IMR-90 (cell line): ENCODE data around the gene RSBN1L. TPM values are rescaled to one million over a fixed set of nuclear protein-coding genes. Genes with fewer than 3 reads are reported as not detected.

ENCODE experiments used
- ATAC-seq: fragments of 200-7000 bp; cut with Tn5 transposase; 2 replicates; pipeline ENCODE4 v1.9.1; 2020; ENCODE audit warnings: low read depth, mild to moderate bottlenecking, moderate library complexity
- BruUV-seq: library from RNA; stranded (reverse); fragments of 400-500 nt; replicated peaks from 2 replicates; lab custom pipeline; 2021; lab: Mats Ljungman, UMichigan
- CTCF ChIA-PET: fragments of 300-600 bp; formaldehyde crosslinking; extraction: SDS; loops from one replicate; lab custom pipeline; 2021; ENCODE audit warnings: antibody characterized with exemption; lab: Yijun Ruan, JAX
- POLR2A ChIA-PET: fragments of 300-600 bp; sonication (Branson Sonifier 250); formaldehyde crosslinking; loops from one replicate; lab custom pipeline; 2022; ENCODE audit warnings: antibody characterized with exemption; ENCODE audit not compliant: unreplicated experiment; lab: Charles Lee
- DNase-seq: peaks from one replicate; pipeline ENCODE4 v3.0.0; 2013
- H2AFZ ChIP-seq: replicated peaks from 2 replicates; pipeline ENCODE3; 2013; ENCODE audit warnings: low read length, mild to moderate bottlenecking; ENCODE audit not compliant: poor library complexity
- H2AK5ac ChIP-seq: 2 replicates; pipeline ENCODE4 v1.6.1; 2013; ENCODE audit warnings: low read depth, low read length, inconsistent platforms
- H2AK9ac ChIP-seq: replicated peaks from 2 replicates; pipeline ENCODE3; 2013; ENCODE audit warnings: mild to moderate bottlenecking, low read depth, low read length, moderate library complexity; ENCODE audit not compliant: poor library complexity
- H2BK120ac ChIP-seq: 2 replicates; pipeline ENCODE4 v1.6.1; 2013; ENCODE audit warnings: low read depth, low read length, inconsistent platforms
- H2BK15ac ChIP-seq: 3 replicates; pipeline ENCODE4 v1.6.1; 2013; ENCODE audit warnings: low read depth, low read length, inconsistent platforms
- H2BK20ac ChIP-seq: 2 replicates; pipeline ENCODE4 v1.6.1; 2013; ENCODE audit warnings: low read depth, mild to moderate bottlenecking, inconsistent platforms, low read length, moderate library complexity
- H2BK5ac ChIP-seq: 2 replicates; pipeline ENCODE4 v1.6.1; 2013; ENCODE audit warnings: mild to moderate bottlenecking, low read depth, low read length, inconsistent platforms; ENCODE audit not compliant: poor library complexity, severe bottlenecking
- H3K14ac ChIP-seq: replicated peaks from 2 replicates; pipeline ENCODE4 v1.6.1; 2013; ENCODE audit warnings: low read depth, low read length, inconsistent platforms
- H3K18ac ChIP-seq: 2 replicates; pipeline ENCODE4 v1.6.1; 2013; ENCODE audit warnings: low read depth, low read length, control low read depth
- H3K23ac ChIP-seq: 2 replicates; pipeline ENCODE4 v1.6.1; 2013; ENCODE audit warnings: low read depth, low read length, inconsistent platforms
- H3K27ac ChIP-seq: 2 replicates; pipeline ENCODE4 v1.5.1; 2013; ENCODE audit warnings: mild to moderate bottlenecking, control low read depth, low read length; ENCODE audit not compliant: insufficient read depth
- H3K27me3 ChIP-seq: 2 replicates; pipeline ENCODE4 v1.6.1; 2013; ENCODE audit warnings: low read length; ENCODE audit not compliant: control insufficient read depth, insufficient read depth
- H3K36me3 ChIP-seq: 2 replicates; pipeline ENCODE4 v1.6.1; 2013; ENCODE audit warnings: low read length, mixed read lengths; ENCODE audit not compliant: control insufficient read depth, insufficient read depth
- H3K4ac ChIP-seq: 2 replicates; pipeline ENCODE4 v1.6.1; 2013; ENCODE audit warnings: low read depth, low read length, inconsistent platforms
- H3K4me1 ChIP-seq: 2 replicates; pipeline ENCODE4 v1.6.1; 2013; ENCODE audit warnings: low read length, mixed read lengths; ENCODE audit not compliant: control insufficient read depth, insufficient read depth
- H3K4me2 ChIP-seq: 2 replicates; pipeline ENCODE4 v1.6.1; 2013; ENCODE audit warnings: low read depth, mild to moderate bottlenecking, control low read depth, low read length, moderate library complexity
- H3K4me3 ChIP-seq: 2 replicates; pipeline ENCODE4 v1.5.1; 2013; ENCODE audit warnings: low read depth, mild to moderate bottlenecking, control low read depth, low read length, moderate library complexity; ENCODE audit not compliant: insufficient read depth
- H3K56ac ChIP-seq: 2 replicates; pipeline ENCODE4 v1.6.1; 2013; ENCODE audit warnings: low read length, inconsistent platforms; ENCODE audit not compliant: insufficient read depth; ENCODE audit errors: extremely low read depth
- H3K79me1 ChIP-seq, 2 experiments: 2 replicates each; pipeline ENCODE4 v1.6.1; 2013; ENCODE audit warnings: low read length in 2 of 2, inconsistent platforms in 1 of 2, low read depth in 1 of 2
- H3K9ac ChIP-seq: 2 replicates; pipeline ENCODE4 v1.6.1; 2013; ENCODE audit warnings: low read depth, low read length, control low read depth
- H3K9me1 ChIP-seq: 2 replicates; pipeline ENCODE4 v1.6.1; 2013; ENCODE audit warnings: low read length, inconsistent platforms; ENCODE audit not compliant: insufficient read depth
- H3K9me3 ChIP-seq: 2 replicates; pipeline ENCODE4 v1.6.1; 2013; ENCODE audit warnings: low read length; ENCODE audit not compliant: control insufficient read depth, insufficient read depth
- H4K20me1 ChIP-seq: 2 replicates; pipeline ENCODE4 v1.6.1; 2013; ENCODE audit warnings: low read length, inconsistent platforms; ENCODE audit not compliant: insufficient read depth
- H4K5ac ChIP-seq: 2 replicates; pipeline ENCODE4 v1.6.1; 2013; ENCODE audit warnings: mild to moderate bottlenecking, low read depth, low read length, control low read depth
- H4K8ac ChIP-seq, 2 experiments: 2 replicates each; pipeline ENCODE4 v1.6.1; 2013; ENCODE audit warnings: low read depth in 2 of 2, low read length in 2 of 2, control low read depth in 1 of 2, inconsistent platforms in 1 of 2
- H4K91ac ChIP-seq: 2 replicates; pipeline ENCODE4 v1.6.1; 2013; ENCODE audit warnings: low read depth, low read length, inconsistent platforms; ENCODE audit not compliant: insufficient read depth
- BHLHE40 ChIP-seq: fragments of 150-350 bp; IDR thresholded peaks from 2 replicates; pipeline ENCODE4 v1.6.1; 2016; ENCODE audit warnings: mild to moderate bottlenecking, low read depth, low read length
- CEBPB ChIP-seq: IDR thresholded peaks from 2 replicates; pipeline ENCODE4 v1.6.1; 2012; ENCODE audit warnings: low read depth, low read length, improper control_type of control experiment
- CHD1 ChIP-seq: IDR thresholded peaks from 2 replicates; pipeline ENCODE4 v1.6.1; 2012; ENCODE audit warnings: low read depth, low read length, improper control_type of control experiment
- MAFK ChIP-seq: IDR thresholded peaks from 2 replicates; pipeline ENCODE4 v1.6.1; 2012; ENCODE audit warnings: low read depth, low read length, improper control_type of control experiment
- MAZ ChIP-seq: IDR thresholded peaks from 2 replicates; pipeline ENCODE4 v1.6.1; 2012; ENCODE audit warnings: low read depth, mild to moderate bottlenecking, low read length, improper control_type of control experiment, moderate library complexity, borderline replicate concordance
- RAD21 ChIP-seq: IDR thresholded peaks from 2 replicates; pipeline ENCODE4 v1.6.1; 2012; ENCODE audit warnings: low read length, improper control_type of control experiment
- RCOR1 ChIP-seq: IDR thresholded peaks from 2 replicates; pipeline ENCODE4 v1.6.1; 2012; ENCODE audit warnings: mild to moderate bottlenecking, low read length, improper control_type of control experiment; ENCODE audit not compliant: insufficient replicate concordance
- RFX5 ChIP-seq: IDR thresholded peaks from 2 replicates; pipeline ENCODE4 v1.8.0; 2012; ENCODE audit warnings: low read depth, mild to moderate bottlenecking, low read length, moderate library complexity
- USF2 ChIP-seq: fragments of 150-350 bp; IDR thresholded peaks from 2 replicates; pipeline ENCODE4 v1.6.1; 2017; ENCODE audit warnings: mild to moderate bottlenecking, antibody characterized with exemption, low read length, low read depth
- dilution Hi-C: fragments of 300-500 bp; cut with HindIII; formaldehyde crosslinking; loops from one replicate; pipeline ENCODE4 v1.14.3; 2018; ENCODE audit warnings: low sequenced_read_pairs; ENCODE audit not compliant: unreplicated experiment
- in situ Hi-C: fragments of 300-500 bp; cut with MboI; formaldehyde crosslinking; loops from 3 replicates; pipeline ENCODE4 v1.14.3; 2019; ENCODE audit warnings: low sequenced_read_pairs, inconsistent platforms, mixed read lengths
- intact Hi-C: fragments of 100-400 bp; cut with micrococcal nuclease; formaldehyde crosslinking; loops from 2 replicates; pipeline ENCODE4 v1.10.0; 2022
- polyA plus RNA-seq, 3 experiments: library from polyadenylated mRNA; depleted of rRNA; stranded (reverse); fragments of >200 nt; gene quantifications; 2 replicates each; pipeline ENCODE4 v1.2.3, GENCODE V29; 2012; ENCODE audit warnings: low replicate concordance in 1 of 3
- total RNA-seq: library from RNA; depleted of rRNA; stranded (reverse); fragments of >200 nt; gene quantifications from 2 replicates; pipeline ENCODE4 v1.2.3, GENCODE V29; 2012

The RSBN1L gene
- total and polyA plus RNA-seq, 2 of the 4 experiments (the other 2 are of a cell fraction) = 7.8 to 14.7 TPM

GRCh38 chr7:77786741-77787140 lies 90.5 kb downstream of the RSBN1L start:
- dilution Hi-C loops (no loop called here), in situ Hi-C loops (no loop called here), intact Hi-C loops (no loop called here)
- H3K36me3 ChIP-seq = peaks cover 2% of the 10 kb centered on the region; the same call in 1 of the 2 replicates
- H4K20me1 ChIP-seq = no peaks in the 10 kb centered on the region
- no peak for ATAC-seq
- H3K4ac ChIP-seq = no peak overlapping the region
- no peak for DNase-seq
- H2BK20ac ChIP-seq = no peak overlapping the region
- H3K18ac ChIP-seq = no peak overlapping the region
- H3K27ac ChIP-seq = no peak overlapping the region
- H3K27me3 ChIP-seq = no peaks in the 10 kb centered on the region
- peaks cover 0 to 4% of the 10 kb centered on the region in 2 experiments; a peak in 2 of 4 replicates for H3K79me1 ChIP-seq
- H3K23ac ChIP-seq = no peak overlapping the region
- H2AFZ ChIP-seq = no peak overlapping the region
- POLR2A ChIA-PET = interaction anchor here (0.6 kb wide), 1 partner anchor 10 kb away, joined by 4 read pairs; no protein-coding TSS in a partner anchor
- no peak overlapping the region for H3K14ac ChIP-seq
- H2BK5ac ChIP-seq = no peak overlapping the region
- peaks cover 3% of the 10 kb centered on the region; the same call in 1 of the 2 replicates for H3K9me1 ChIP-seq
- no peak overlapping the region for H3K9ac ChIP-seq
- no peak overlapping the region for H4K8ac ChIP-seq
- no peak overlapping the region for H2AK9ac ChIP-seq
- H3K4me1 ChIP-seq = peaks cover 3% of the 10 kb centered on the region; the same call in 1 of the 2 replicates
- no peak overlapping the region for H4K5ac ChIP-seq
- no peak for TF ChIP-seq CHD1
- no peak for TF ChIP-seq USF2
- no peak for TF ChIP-seq RCOR1
- TF ChIP-seq RAD21 = no peak
- TF ChIP-seq RFX5 = no peak
- TF ChIP-seq MAFK = no peak
- no peak for TF ChIP-seq CEBPB
- no peak for TF ChIP-seq BHLHE40
- TF ChIP-seq MAZ = no peak
- H3K9me3 ChIP-seq = peaks cover 5% of the 10 kb centered on the region; the same call in 1 of the 2 replicates
- BruUV-seq = no TSS peak
- no peak overlapping the region for H2BK120ac ChIP-seq
- no peak overlapping the region for H2AK5ac ChIP-seq
- H4K91ac ChIP-seq = no peak overlapping the region
- CTCF ChIA-PET = no interaction called here
- H2BK15ac ChIP-seq = no peak overlapping the region
- no peak overlapping the region for H3K56ac ChIP-seq
- no peak overlapping the region for H3K4me2 ChIP-seq
- no peak overlapping the region for H3K4me3 ChIP-seq
